A673 (cell line): ENCODE data around the gene DROSHA. TPM values are rescaled to one million over a fixed set of nuclear protein-coding genes. Genes with fewer than 3 reads are reported as not detected.

Source experiments
- Bru-seq: library from RNA; stranded (reverse); fragments of 400-500 nt; gene quantifications from one replicate; lab custom pipeline; 2021; lab: Mats Ljungman, UMichigan
- BruChase-seq, 2 experiments: library from RNA; stranded (reverse); fragments of 400-500 nt; gene quantifications; one replicate each; lab custom pipeline; 2021; lab: Mats Ljungman, UMichigan
- BruUV-seq: library from RNA; stranded (reverse); fragments of 400-500 nt; replicated peaks from 2 replicates; lab custom pipeline; 2021; lab: Mats Ljungman, UMichigan
- CTCF ChIA-PET: fragments of 300-600 bp; sonication (Branson Sonifier 250); formaldehyde crosslinking; loops from one replicate; lab custom pipeline; 2022; ENCODE audit warnings: antibody characterized with exemption; lab: Charles Lee
- POLR2A ChIA-PET: fragments of 300-600 bp; sonication (Branson Sonifier 250); formaldehyde crosslinking; loops from one replicate; lab custom pipeline; 2022; ENCODE audit warnings: antibody characterized with exemption; ENCODE audit not compliant: low non-redundant PET; lab: Charles Lee
- DNase-seq: peaks from one replicate; pipeline ENCODE4 v3.0.0-alpha.2; 2015; ENCODE audit warnings: low spot score
- H3K27ac ChIP-seq: fragments of 200-600 bp; sonication (generic); 2 replicates; pipeline ENCODE4 v1.5.1; 2016; ENCODE audit warnings: mixed run types, low read depth, mild to moderate bottlenecking, mixed read lengths, antibody characterized with exemption, low read length; ENCODE audit not compliant: poor library complexity, severe bottlenecking
- H3K27me3 ChIP-seq: fragments of 200-600 bp; sonication (generic); replicated peaks from 2 replicates; pipeline ENCODE4 v1.6.1; 2017; ENCODE audit warnings: mixed run types, low read depth, mild to moderate bottlenecking, mixed read lengths, antibody characterized with exemption, low read length; ENCODE audit not compliant: insufficient read depth, poor library complexity
- H3K36me3 ChIP-seq: fragments of 200-600 bp; sonication (generic); 2 replicates; pipeline ENCODE4 v1.6.1; 2016; ENCODE audit warnings: mixed run types, mild to moderate bottlenecking, mixed read lengths, antibody characterized with exemption, low read length; ENCODE audit not compliant: insufficient read depth, poor library complexity, severe bottlenecking
- H3K4me1 ChIP-seq: fragments of 200-600 bp; sonication (generic); 2 replicates; pipeline ENCODE4 v1.6.1; 2017; ENCODE audit warnings: mixed run types, mild to moderate bottlenecking, mixed read lengths, antibody characterized with exemption, low read length; ENCODE audit not compliant: insufficient read depth, poor library complexity, severe bottlenecking
- H3K4me3 ChIP-seq: fragments of 200-600 bp; sonication (generic); 2 replicates; pipeline ENCODE4 v1.5.1; 2016; ENCODE audit warnings: low read depth, mixed run types, mild to moderate bottlenecking, mixed read lengths, low read length; ENCODE audit not compliant: poor library complexity, severe bottlenecking
- H3K9me3 ChIP-seq: fragments of 200-600 bp; sonication (generic); 2 replicates; pipeline ENCODE4 v1.6.1; 2016; ENCODE audit warnings: mixed run types, low read depth, mild to moderate bottlenecking, mixed read lengths, antibody characterized with exemption, low read length; ENCODE audit not compliant: poor library complexity, severe bottlenecking
- EZH2 ChIP-seq: fragments of 200-600 bp; sonication (generic); IDR thresholded peaks from 2 replicates; pipeline ENCODE4 v1.6.1; 2017; ENCODE audit warnings: borderline replicate concordance, low read depth, mild to moderate bottlenecking, mixed read lengths, antibody characterized with exemption, low read length; ENCODE audit not compliant: poor library complexity, severe bottlenecking
- intact Hi-C: fragments of 100-400 bp; cut with micrococcal nuclease; formaldehyde crosslinking; loops from one replicate; pipeline ENCODE4 v1.10.0; 2022; ENCODE audit not compliant: unreplicated experiment
- long read RNA-seq: library from polyadenylated mRNA; stranded (forward); transcript quantifications from one replicate; pipeline ENCODE4 v2.0.0, GENCODE V29; 2022
- total RNA-seq: library from RNA; stranded (reverse); gene quantifications from 2 replicates; pipeline ENCODE4 v1.2.3, GENCODE V29; 2021
- TF ChIP-seq, protein P1 (sequence below): fragments of 300-800, 200-600 bp; sonication (generic); conservative IDR thresholded peaks from 2 replicates; pipeline ENCODE4 v1.5.1; 2017; ENCODE audit warnings: low read depth, mild to moderate bottlenecking, antibody characterized with exemption, low read length, moderate library complexity, mixed read lengths

The DROSHA gene, protein sequence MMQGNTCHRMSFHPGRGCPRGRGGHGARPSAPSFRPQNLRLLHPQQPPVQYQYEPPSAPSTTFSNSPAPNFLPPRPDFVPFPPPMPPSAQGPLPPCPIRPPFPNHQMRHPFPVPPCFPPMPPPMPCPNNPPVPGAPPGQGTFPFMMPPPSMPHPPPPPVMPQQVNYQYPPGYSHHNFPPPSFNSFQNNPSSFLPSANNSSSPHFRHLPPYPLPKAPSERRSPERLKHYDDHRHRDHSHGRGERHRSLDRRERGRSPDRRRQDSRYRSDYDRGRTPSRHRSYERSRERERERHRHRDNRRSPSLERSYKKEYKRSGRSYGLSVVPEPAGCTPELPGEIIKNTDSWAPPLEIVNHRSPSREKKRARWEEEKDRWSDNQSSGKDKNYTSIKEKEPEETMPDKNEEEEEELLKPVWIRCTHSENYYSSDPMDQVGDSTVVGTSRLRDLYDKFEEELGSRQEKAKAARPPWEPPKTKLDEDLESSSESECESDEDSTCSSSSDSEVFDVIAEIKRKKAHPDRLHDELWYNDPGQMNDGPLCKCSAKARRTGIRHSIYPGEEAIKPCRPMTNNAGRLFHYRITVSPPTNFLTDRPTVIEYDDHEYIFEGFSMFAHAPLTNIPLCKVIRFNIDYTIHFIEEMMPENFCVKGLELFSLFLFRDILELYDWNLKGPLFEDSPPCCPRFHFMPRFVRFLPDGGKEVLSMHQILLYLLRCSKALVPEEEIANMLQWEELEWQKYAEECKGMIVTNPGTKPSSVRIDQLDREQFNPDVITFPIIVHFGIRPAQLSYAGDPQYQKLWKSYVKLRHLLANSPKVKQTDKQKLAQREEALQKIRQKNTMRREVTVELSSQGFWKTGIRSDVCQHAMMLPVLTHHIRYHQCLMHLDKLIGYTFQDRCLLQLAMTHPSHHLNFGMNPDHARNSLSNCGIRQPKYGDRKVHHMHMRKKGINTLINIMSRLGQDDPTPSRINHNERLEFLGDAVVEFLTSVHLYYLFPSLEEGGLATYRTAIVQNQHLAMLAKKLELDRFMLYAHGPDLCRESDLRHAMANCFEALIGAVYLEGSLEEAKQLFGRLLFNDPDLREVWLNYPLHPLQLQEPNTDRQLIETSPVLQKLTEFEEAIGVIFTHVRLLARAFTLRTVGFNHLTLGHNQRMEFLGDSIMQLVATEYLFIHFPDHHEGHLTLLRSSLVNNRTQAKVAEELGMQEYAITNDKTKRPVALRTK (N-terminal part only)
- total RNA-seq (143 and 149 TPM in 2 replicates), Bru-seq, nascent RNA (percentile 88 among the genes with signal in this experiment), BruChase-seq, experiment 1, labeled RNA remaining after a 2-hour chase (percentile 87 among the genes with signal in this experiment), BruChase-seq, experiment 2, labeled RNA remaining after a 6-hour chase (percentile 80 among the genes with signal in this experiment)
- long read RNA-seq, full-length matches to known transcripts: 8 of 87 reads
- long read RNA-seq, partial matches to known transcripts: 38 of 87 reads
- long read RNA-seq, other reads (novel, unspliced or antisense): 41 of 87 reads

DNA sequence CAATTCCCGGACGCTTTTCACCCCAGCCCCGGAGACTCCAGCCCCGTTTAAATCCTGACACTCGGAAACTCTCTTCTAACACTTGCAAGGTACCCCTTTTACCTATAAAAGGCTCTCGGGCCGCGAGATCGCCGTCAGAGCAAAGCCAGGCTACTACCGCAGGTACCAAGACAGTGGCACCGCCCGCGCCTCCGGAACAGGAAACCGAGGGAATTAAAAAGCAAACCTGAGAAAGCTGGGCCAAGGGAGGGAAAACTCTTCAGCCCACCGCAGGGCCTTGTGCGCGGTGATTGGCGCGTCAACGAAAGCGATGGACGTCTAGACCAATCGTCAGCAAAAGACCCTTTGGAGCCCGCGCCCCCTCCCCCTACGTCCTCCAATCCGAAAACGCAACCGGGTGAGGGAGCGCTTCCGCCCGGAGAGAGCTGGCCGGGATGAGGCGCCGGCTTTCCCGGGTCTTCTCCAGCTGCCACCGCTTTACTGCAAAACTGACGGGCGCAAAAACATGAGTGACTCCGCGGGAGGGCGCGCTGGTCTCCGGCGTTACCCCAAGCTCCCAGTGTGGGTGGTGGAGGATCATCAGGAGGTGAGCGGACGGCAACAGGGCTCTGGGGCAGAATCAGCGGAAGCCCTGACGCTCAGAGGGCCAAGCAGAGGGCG lies at the start of gene DROSHA, which contains the start of gene C5orf22:
DROSHA (minus strand) TSS at position 206 of the 660 bp plus-strand sequence. CDS start 3,034 bp downstream, outside the sequence.
C5orf22 (plus strand) TSS at position 414 of the 660 bp plus-strand sequence; CDS start at position 506, 92 bp downstream.
- Histone ChIP-seq H3K9me3 (no peaks in the 10 kb centered on the region), H3K36me3 (peaks cover 48% of the 10 kb centered on the region), H3K4me3 (peak within 1 kb of the TSS; percentile 88), H3K27ac (peak within 1 kb of the TSS; percentile 69), H3K4me1 (peaks cover 16% of the 10 kb centered on the region), H3K27me3 (no peaks in the 10 kb centered on the region)
- intact Hi-C loops: no loop called here
- peak; percentile 98 for DNase-seq
- TF ChIP-seq, protein P1, sequence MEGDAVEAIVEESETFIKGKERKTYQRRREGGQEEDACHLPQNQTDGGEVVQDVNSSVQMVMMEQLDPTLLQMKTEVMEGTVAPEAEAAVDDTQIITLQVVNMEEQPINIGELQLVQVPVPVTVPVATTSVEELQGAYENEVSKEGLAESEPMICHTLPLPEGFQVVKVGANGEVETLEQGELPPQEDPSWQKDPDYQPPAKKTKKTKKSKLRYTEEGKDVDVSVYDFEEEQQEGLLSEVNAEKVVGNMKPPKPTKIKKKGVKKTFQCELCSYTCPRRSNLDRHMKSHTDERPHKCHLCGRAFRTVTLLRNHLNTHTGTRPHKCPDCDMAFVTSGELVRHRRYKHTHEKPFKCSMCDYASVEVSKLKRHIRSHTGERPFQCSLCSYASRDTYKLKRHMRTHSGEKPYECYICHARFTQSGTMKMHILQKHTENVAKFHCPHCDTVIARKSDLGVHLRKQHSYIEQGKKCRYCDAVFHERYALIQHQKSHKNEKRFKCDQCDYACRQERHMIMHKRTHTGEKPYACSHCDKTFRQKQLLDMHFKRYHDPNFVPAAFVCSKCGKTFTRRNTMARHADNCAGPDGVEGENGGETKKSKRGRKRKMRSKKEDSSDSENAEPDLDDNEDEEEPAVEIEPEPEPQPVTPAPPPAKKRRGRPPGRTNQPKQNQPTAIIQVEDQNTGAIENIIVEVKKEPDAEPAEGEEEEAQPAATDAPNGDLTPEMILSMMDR: 0 out of 2 replicates have a peak, but pooled peaks have one; percentile 35
- TF ChIP-seq EZH2: no peak
- POLR2A ChIA-PET: interaction anchor here (0.6 kb wide), 1 partner anchor 103 kb away, joined by 3 read pairs; no protein-coding TSS in a partner anchor
- BruUV-seq: no TSS peak
- CTCF ChIA-PET: interaction anchor here (0.8 to 1.2 kb wide), 2 partner anchors 203 to 545 kb away, joined by 3 to 6 read pairs; no protein-coding TSS in a partner anchor

DNA sequence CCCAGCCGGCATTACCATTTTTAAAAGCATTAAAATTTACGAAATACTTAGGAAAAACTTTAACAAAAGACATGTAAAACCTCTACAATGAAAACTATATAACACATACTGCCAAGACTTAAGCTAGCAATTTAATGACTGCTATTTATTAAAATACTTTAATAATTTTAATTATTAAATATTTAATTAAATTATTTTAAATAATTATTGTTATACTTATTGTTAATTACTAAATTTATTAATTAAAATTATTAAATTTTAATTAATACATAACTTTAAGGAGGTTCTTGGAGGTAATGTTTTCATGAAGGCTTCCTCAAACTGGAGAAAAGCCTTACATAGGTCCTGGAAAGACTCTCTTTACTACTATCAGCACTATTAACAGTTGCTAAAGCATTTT lies 47.7 kb upstream of the DROSHA start:
- no peak overlapping the region for H3K4me3 ChIP-seq
- TF ChIP-seq, protein P1: no peak
- no peak for TF ChIP-seq EZH2
- no peaks in the 10 kb centered on the region for H3K27me3 ChIP-seq
- no peak for DNase-seq
- H3K27ac ChIP-seq: no peak overlapping the region
- POLR2A ChIA-PET: no interaction called here
- H3K36me3 ChIP-seq: no peaks in the 10 kb centered on the region
- intact Hi-C loops: no loop called here
- no peaks in the 10 kb centered on the region for H3K4me1 ChIP-seq
- CTCF ChIA-PET: no interaction called here
- BruUV-seq: no TSS peak
- no peaks in the 10 kb centered on the region for H3K9me3 ChIP-seq
